Adrenal gland (tissue), 12 donors: ENCODE measurements around the gene LHPP. TPM values are rescaled to one million over a fixed set of nuclear protein-coding genes. Genes with fewer than 3 reads are reported as not detected.

Experiments
- DNase-seq, 7 donors: peaks; one replicate each; pipeline ENCODE4 v3.0.0-alpha.2; 2019 to 2020
- H3K27ac ChIP-seq, 5 donors: fragments of 200-600 bp; sonication (generic) in 4 of 5; 1 replicate in 3 of 5; 2 replicates in 2 of 5; pipeline versions ENCODE4 v1.5.1 to v1.8.0; 2016 to 2020; ENCODE audit warnings: mild to moderate bottlenecking in 1 of 5
- H3K27me3 ChIP-seq: fragments of 200-600 bp; 2 replicates; pipeline ENCODE4 v1.8.0; 2021
- H3K36me3 ChIP-seq, 2 donors: fragments of 200-600 bp; replicated peaks in 1 of 2; 1 replicate in 1 of 2; 2 replicates in 1 of 2; pipeline versions ENCODE4 v1.5.1 to v1.8.0; 2018 to 2022
- H3K4me1 ChIP-seq, 2 donors: fragments of 200-600 bp; replicated peaks in 1 of 2; 1 replicate in 1 of 2; 2 replicates in 1 of 2; pipeline versions ENCODE4 v1.5.1 to v1.8.0; 2018 to 2021
- H3K4me3 ChIP-seq, 4 donors: fragments of 200-600 bp; sonication (generic) in 3 of 4; one replicate each; pipeline ENCODE4 v1.5.1; 2016 to 2018
- H3K9me3 ChIP-seq, 3 donors: fragments of 200-600 bp; sonication (generic) in 1 of 3; replicated peaks in 1 of 3; 1 replicate in 2 of 3; 2 replicates in 1 of 3; pipeline versions ENCODE4 v1.5.1 to v1.8.0; 2016 to 2021
- CTCF ChIP-seq, 6 experiments: fragments of 450-650 bp in 4 of 6; fragments of 200-600 bp in 2 of 6; sonication (generic) in 1 of 6; IDR thresholded peaks; 1 replicate in 5 of 6; 2 replicates in 1 of 6; pipeline versions ENCODE4 v1.5.1 to v1.8.0; 2016 to 2021; ENCODE audit warnings: antibody characterized with exemption in 6 of 6, mild to moderate bottlenecking in 2 of 6, moderate library complexity in 1 of 6
- POLR2A ChIP-seq, 2 donors: fragments of 450-650 bp; IDR thresholded peaks; one replicate each; pipeline ENCODE4 v1.6.1; 2017; ENCODE audit warnings: antibody characterized with exemption in 2 of 2, mild to moderate bottlenecking in 2 of 2, moderate library complexity in 1 of 2
- WGBS, 4 donors: extraction: QIAGEN DNeasy Blood & Tissue Kit in 2 of 4; methylation state at CpG; one replicate each; pipeline versions ENCODE4 v1.1.5 to v1.1.7; 2013 to 2017; 5-methylcytosine and 5-hydroxymethylcytosine counted together
- intact Hi-C, 2 donors: fragments of 100-400 bp; cut with DNase I; formaldehyde crosslinking; loops; one replicate each; pipeline versions ENCODE4 v1.14.1 to v1.15.0; 2022 to 2023
- polyA plus RNA-seq, 3 donors: library from polyadenylated mRNA; stranded (reverse); fragments of 200-250 nt in 2 of 3; fragments of 350-450 nt in 1 of 3; fragmentation: Illumina TruSeq in 1 of 3; extraction: RNeasy Lipid Tissue Mini Kit (QIAGEN cat#74804) in 1 of 3; gene quantifications; one replicate each; pipeline ENCODE4 v1.2.3, GENCODE V29; 2013 to 2014
- total RNA-seq, 9 donors: library from RNA; depleted of rRNA in 4 of 9; stranded (reverse); fragments of >200 nt in 4 of 9; fragments of 120-200 nt in 1 of 9; fragmentation: NEBNext Ultra II Directional in 1 of 9; extraction: Animal tissue kit (Norgen Biotek cat#: 25700) in 1 of 9; gene quantifications; one replicate each; pipeline versions ENCODE4 v1.1.0 to v1.2.4, GENCODE V29; 2013 to 2023
- donor health status: healthy with polysubstance abuse.
- donor health status: Bipolar disorder and iron deficiency.
- donor health status: DM: yes; HTN: yes; CAD: no.
- donor health status: DM: no; HTN: no; CAD: no.
- donor health status: DM: no; HTN: no; CAD: no.
- donor health status: DM: yes; HTN: yes; CAD: no.

Gene LHPP
- total and polyA plus RNA-seq, 12 donors, result 10.5 to 70.1 (median 43.4) TPM

DNA sequence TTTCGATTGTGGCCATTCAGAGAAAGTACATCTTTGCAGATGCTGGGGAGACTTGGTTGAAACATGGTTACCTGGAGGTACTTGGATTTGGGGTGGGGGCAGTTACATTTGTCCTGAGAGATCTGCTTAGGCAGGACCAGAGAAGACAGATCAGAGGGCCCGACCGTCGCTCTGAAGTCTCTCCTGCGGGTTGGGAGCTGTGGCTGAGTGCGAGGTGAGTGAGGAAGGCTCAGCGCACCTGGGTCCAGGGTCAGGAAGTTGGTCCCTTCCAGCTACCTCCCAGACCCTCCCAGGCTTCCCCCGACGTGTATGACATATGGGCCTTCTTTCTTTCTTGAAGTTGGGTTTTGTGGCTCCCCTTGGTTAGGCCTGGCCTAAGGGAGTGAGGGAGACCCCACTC lies 56.3 kb downstream of the LHPP start:
- no peak overlapping the region for H3K27ac ChIP-seq
- no peak for DNase-seq
- no peaks in the 10 kb centered on the region for H3K9me3 ChIP-seq
- TF ChIP-seq POLR2A (IDR thresholded peaks at IDR 0.05), result no peak
- TF ChIP-seq CTCF (IDR thresholded peaks at IDR 0.05), result no peak
- peaks cover 18 to 21% of the 10 kb centered on the region in 2 donors for H3K4me1 ChIP-seq
- intact Hi-C loops, result no loop called here
- no peaks in the 10 kb centered on the region for H3K36me3 ChIP-seq
- no peak overlapping the region for H3K4me3 ChIP-seq
- 94 to 98% (median 97%) methylated on average over 8 to 9 of the region's 9 CpGs for WGBS, 4 donors
- no peaks in the 10 kb centered on the region for H3K27me3 ChIP-seq

DNA sequence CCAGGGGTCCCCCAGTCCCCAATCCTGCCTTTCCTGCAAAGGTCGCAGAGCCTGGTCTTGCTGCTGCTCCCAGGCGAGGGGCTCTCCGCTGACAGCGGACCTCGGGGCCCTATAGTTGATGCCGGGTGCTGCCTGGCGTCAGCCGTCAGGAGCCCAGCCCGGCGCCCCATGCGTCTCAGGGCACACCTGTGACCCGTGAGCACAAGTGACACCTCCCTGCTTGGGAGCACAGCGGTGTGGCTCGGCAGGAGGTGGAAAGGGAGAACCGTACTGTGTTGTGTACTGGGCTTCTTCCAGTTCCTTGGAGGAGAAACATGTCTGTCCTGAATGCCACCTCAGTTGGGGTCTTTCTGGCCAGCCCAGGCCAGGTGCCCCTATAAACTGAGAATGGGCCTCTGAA lies 56.7 kb downstream of the LHPP start:
- Histone ChIP-seq H3K36me3 (no peaks in the 10 kb centered on the region), H3K27me3 (no peaks in the 10 kb centered on the region), H3K4me3 (no peak overlapping the region), H3K9me3 (no peaks in the 10 kb centered on the region), H3K27ac (no peak overlapping the region), H3K4me1 (peaks cover 21 to 26% of the 10 kb centered on the region in 2 donors)
- 95 to 98% (median 95%) methylated on average over 6 to 15 of the region's 15 CpGs for WGBS, 4 donors
- no peak for TF ChIP-seq POLR2A (IDR thresholded peaks at IDR 0.05)
- TF ChIP-seq CTCF (IDR thresholded peaks at IDR 0.05), result no peak
- intact Hi-C loops, result no loop called here
- no peak for DNase-seq

GRCh38 chr10:124520558-124521428 lies 59.2 kb downstream of the LHPP start:
- Histone ChIP-seq H3K27ac (peak overlapping the region in 4 of 5 donors; percentile 58 to 81 (median 73)), H3K4me1 (peaks cover 33 to 41% of the 10 kb centered on the region in 2 donors), H3K9me3 (no peaks in the 10 kb centered on the region), H3K27me3 (no peaks in the 10 kb centered on the region), H3K4me3 (no peak overlapping the region), H3K36me3 (no peaks in the 10 kb centered on the region)
- peak in 1 of 7 donors; percentile 35 for DNase-seq
- TF ChIP-seq POLR2A (IDR thresholded peaks at IDR 0.05) (no peak), CTCF (IDR thresholded peaks at IDR 0.05) (no peak)
- WGBS, 4 donors, result 76 to 91% (median 82%) methylated on average over 13 to 20 of the region's 20 CpGs
- intact Hi-C loops, result no loop called here

DNA sequence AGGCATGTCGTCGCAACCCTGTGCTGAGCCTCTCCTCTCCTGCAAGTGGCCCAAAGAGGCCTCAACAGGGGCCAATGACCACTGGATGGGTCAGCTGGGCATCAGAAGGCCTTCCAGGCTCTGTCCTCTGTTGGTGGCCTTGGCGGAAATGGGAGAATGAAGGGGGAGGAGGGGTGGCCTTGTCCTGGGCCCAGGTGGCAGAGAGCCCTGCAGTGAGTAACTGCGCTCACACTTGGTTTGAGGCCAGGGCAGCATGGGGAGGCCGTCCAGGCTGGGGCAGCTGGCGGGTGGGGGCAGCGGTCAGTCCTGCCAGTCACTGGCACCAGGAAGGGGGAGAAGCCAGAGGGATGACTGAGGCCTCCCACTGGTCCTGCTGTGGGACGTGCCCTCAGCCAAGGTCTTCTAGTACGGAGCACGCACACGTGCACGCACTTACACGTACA lies 59.8 kb downstream of the LHPP start:
- TF ChIP-seq CTCF (IDR thresholded peaks at IDR 0.05), result no peak
- TF ChIP-seq POLR2A (IDR thresholded peaks at IDR 0.05), result peak in 1 of 2 donors; percentile 43
- WGBS, 4 donors, result 44 to 64% (median 48%) methylated on average over 9 to 13 of the region's 13 CpGs; no CpG with 5 or more reads in 1 of the 4 donors
- H3K27ac ChIP-seq, result peak overlapping the region; percentile 7 to 81 (median 76)
- peak; percentile 86 to 96 (median 94) for DNase-seq
- intact Hi-C loops, result no loop called here
- peaks cover 33 to 41% of the 10 kb centered on the region in 2 donors for H3K4me1 ChIP-seq
- no peaks in the 10 kb centered on the region for H3K27me3 ChIP-seq
- no peaks in the 10 kb centered on the region for H3K36me3 ChIP-seq
- H3K4me3 ChIP-seq, result no peak overlapping the region
- no peaks in the 10 kb centered on the region for H3K9me3 ChIP-seq
